Neural cell (in vitro differentiated cells): ENCODE results near the gene FCHO2.

Experiments
- CTCF ChIP-seq: fragments of 450-650 bp; IDR thresholded peaks from 2 replicates; pipeline ENCODE4 v1.5.1; 2014; ENCODE audit warnings: antibody characterized with exemption, mild to moderate bottlenecking, moderate library complexity; ENCODE audit not compliant: poor library complexity, severe bottlenecking
- EP300 ChIP-seq: fragments of 450-650 bp; conservative IDR thresholded peaks from 2 replicates; pipeline ENCODE4 v1.6.1; 2014; ENCODE audit warnings: antibody characterized with exemption, mild to moderate bottlenecking, moderate library complexity; ENCODE audit not compliant: poor library complexity, severe bottlenecking
- RAD21 ChIP-seq: fragments of 450-650 bp; conservative IDR thresholded peaks from 2 replicates; pipeline ENCODE4 v1.6.1; 2014; ENCODE audit warnings: antibody characterized with exemption, mild to moderate bottlenecking, moderate library complexity
- REST ChIP-seq: IDR thresholded peaks from 2 replicates; pipeline ENCODE4 v1.6.1; 2012; ENCODE audit warnings: borderline replicate concordance

- TF ChIP-seq CTCF = no peak
- no peak for TF ChIP-seq EP300
- no peak for TF ChIP-seq RAD21
- no peak for TF ChIP-seq REST
Measured at GRCh38 chr5:73110190-73110589, 154.3 kb downstream of the FCHO2 start.
